Measurements from ENCODE around the gene RETSAT.
"Not testable (repeated sequence)": the region's sequence is repeated elsewhere in the genome, so short reads cannot be mapped to it uniquely, and the experiment has no call there.

Gene RETSAT

GRCh38 chr2:85387754-85388153, 33.4 kb upstream of the RETSAT start:
- Histone ChIP-seq H3K4me2 (ENCODE audit: low read depth, low read length, poor library complexity, severe bottlenecking) (no peak overlapping the region), H3K4me3 (ENCODE audit: low read length, poor library complexity, severe bottlenecking) (no peak overlapping the region), H3K79me2 (ENCODE audit: insufficient read depth, low read length) (no peaks in the 10 kb centered on the region), H3K4me1 (ENCODE audit: insufficient read depth, low read length, poor library complexity, severe bottlenecking) (no peaks in the 10 kb centered on the region), H3K9me3 (ENCODE audit: insufficient read depth, low read depth, low read length) (no peaks in the 10 kb centered on the region), H3K27me3 (ENCODE audit: insufficient read depth, low read length, poor library complexity, severe bottlenecking) (no peaks in the 10 kb centered on the region), H2AFZ (ENCODE audit: low read length) (no peak overlapping the region), H3K36me3 (ENCODE audit: insufficient read depth, low read length) (peaks cover 34% of the 10 kb centered on the region; the same call in 1 of the 2 replicates), H3K9ac (ENCODE audit: low read depth, low read length, poor library complexity, severe bottlenecking) (no peak overlapping the region), H3K9me2 (replicated peaks; ENCODE audit: low read depth, low read length) (no peaks in the 10 kb centered on the region), H3F3A (ENCODE audit: low read depth) (no peaks in the 10 kb centered on the region), H4K20me1 (ENCODE audit: insufficient read depth, low read length, poor library complexity, severe bottlenecking) (no peaks in the 10 kb centered on the region)
- TF ChIP-seq EZH2phosphoT487 (IDR thresholded peaks at IDR 0.05; ENCODE audit: borderline replicate concordance) = no peak
- no peak for TF ChIP-seq CTCF (conservative IDR thresholded peaks at IDR 0.05; ENCODE audit: low read length)

GRCh38 chr2:85385746-85386145, 31.4 kb upstream of the RETSAT start:
- H3K9ac ChIP-seq (ENCODE audit: low read depth, low read length, poor library complexity, severe bottlenecking) = no peak overlapping the region
- no peak for TF ChIP-seq EZH2phosphoT487 (IDR thresholded peaks at IDR 0.05; ENCODE audit: borderline replicate concordance)
- H4K20me1 ChIP-seq (ENCODE audit: insufficient read depth, low read length, poor library complexity, severe bottlenecking) = no peaks in the 10 kb centered on the region
- H3K9me2 ChIP-seq (replicated peaks; ENCODE audit: low read depth, low read length) = no peaks in the 10 kb centered on the region
- no peak overlapping the region for H3K4me3 ChIP-seq (ENCODE audit: low read length, poor library complexity, severe bottlenecking)
- H3K36me3 ChIP-seq (ENCODE audit: insufficient read depth, low read length) = peaks cover 21% of the 10 kb centered on the region; the same call in 1 of the 2 replicates
- no peak overlapping the region for H2AFZ ChIP-seq (ENCODE audit: low read length)
- H3F3A ChIP-seq (ENCODE audit: low read depth) = no peaks in the 10 kb centered on the region
- no peaks in the 10 kb centered on the region for H3K9me3 ChIP-seq (ENCODE audit: insufficient read depth, low read depth, low read length)
- no peak overlapping the region for H3K4me2 ChIP-seq (ENCODE audit: low read depth, low read length, poor library complexity, severe bottlenecking)
- H3K27me3 ChIP-seq (ENCODE audit: insufficient read depth, low read length, poor library complexity, severe bottlenecking) = no peaks in the 10 kb centered on the region
- H3K4me1 ChIP-seq (ENCODE audit: insufficient read depth, low read length, poor library complexity, severe bottlenecking) = no peaks in the 10 kb centered on the region
- H3K79me2 ChIP-seq (ENCODE audit: insufficient read depth, low read length) = no peaks in the 10 kb centered on the region

GRCh38 chr2:85383850-85384249, 29.5 kb upstream of the RETSAT start:
- H4K20me1 ChIP-seq (ENCODE audit: insufficient read depth, low read length, poor library complexity, severe bottlenecking) = no peaks in the 10 kb centered on the region
- no peaks in the 10 kb centered on the region for H3K27me3 ChIP-seq (ENCODE audit: insufficient read depth, low read length, poor library complexity, severe bottlenecking)
- no peaks in the 10 kb centered on the region for H3K79me2 ChIP-seq (ENCODE audit: insufficient read depth, low read length)
- H3K4me3 ChIP-seq (ENCODE audit: low read length, poor library complexity, severe bottlenecking) = no peak overlapping the region
- H3K4me2 ChIP-seq (ENCODE audit: low read depth, low read length, poor library complexity, severe bottlenecking) = no peak overlapping the region
- 0 out of 2 replicates have a peak, but pooled peaks cover 3% of the 10 kb centered on the region for H3K9me3 ChIP-seq (ENCODE audit: insufficient read depth, low read depth, low read length)
- H3K9ac ChIP-seq (ENCODE audit: low read depth, low read length, poor library complexity, severe bottlenecking) = no peak overlapping the region
- no peak overlapping the region for H2AFZ ChIP-seq (ENCODE audit: low read length)
- no peaks in the 10 kb centered on the region for H3K4me1 ChIP-seq (ENCODE audit: insufficient read depth, low read length, poor library complexity, severe bottlenecking)
- H3F3A ChIP-seq (ENCODE audit: low read depth) = no peaks in the 10 kb centered on the region
- TF ChIP-seq EZH2phosphoT487 (IDR thresholded peaks at IDR 0.05; ENCODE audit: borderline replicate concordance) (no peak), CTCF (conservative IDR thresholded peaks at IDR 0.05; ENCODE audit: low read length) (no peak)
- H3K9me2 ChIP-seq (replicated peaks; ENCODE audit: low read depth, low read length) = no peaks in the 10 kb centered on the region
- H3K36me3 ChIP-seq (ENCODE audit: insufficient read depth, low read length) = peaks cover 10% of the 10 kb centered on the region

GRCh38 chr2:85383151-85383550, 28.8 kb upstream of the RETSAT start:
- not testable (repeated sequence) for H3F3A ChIP-seq (ENCODE audit: low read depth); H3K9me2 ChIP-seq (replicated peaks; ENCODE audit: low read depth, low read length); H3K79me2 ChIP-seq (ENCODE audit: insufficient read depth, low read length); H3K27me3 ChIP-seq (ENCODE audit: insufficient read depth, low read length, poor library complexity, severe bottlenecking); H3K36me3 ChIP-seq (ENCODE audit: insufficient read depth, low read length); H3K4me1 ChIP-seq (ENCODE audit: insufficient read depth, low read length, poor library complexity, severe bottlenecking); H3K9me3 ChIP-seq (ENCODE audit: insufficient read depth, low read depth, low read length); H2AFZ ChIP-seq (ENCODE audit: low read length); H3K9ac ChIP-seq (ENCODE audit: low read depth, low read length, poor library complexity, severe bottlenecking); H3K4me2 ChIP-seq (ENCODE audit: low read depth, low read length, poor library complexity, severe bottlenecking); H3K4me3 ChIP-seq (ENCODE audit: low read length, poor library complexity, severe bottlenecking); H4K20me1 ChIP-seq (ENCODE audit: insufficient read depth, low read length, poor library complexity, severe bottlenecking)

Data from Loucy (cell line).